GM12875 (cell line): ENCODE measurements around the gene TEX29.

Experiments
- H3K4me3 ChIP-seq: one replicate; pipeline ENCODE4 v1.5.1; 2011; ENCODE audit warnings: low read depth, low read length, control low read depth
- CTCF ChIP-seq: IDR thresholded peaks from 2 replicates; pipeline ENCODE4 v1.5.1; 2011; ENCODE audit warnings: low read depth, mild to moderate bottlenecking, control low read depth, inconsistent platforms, low read length, moderate library complexity, borderline replicate concordance; ENCODE audit not compliant: insufficient read depth

TEX29 gene

GRCh38 chr13:111353508-111353907 is 33.1 kb downstream of the TEX29 start:
- no peak for TF ChIP-seq CTCF
- H3K4me3 ChIP-seq: no peak overlapping the region

GRCh38 chr13:111354789-111355188 is 34.3 kb downstream of the TEX29 start:
- no peak for TF ChIP-seq CTCF
- no peak overlapping the region for H3K4me3 ChIP-seq

DNA sequence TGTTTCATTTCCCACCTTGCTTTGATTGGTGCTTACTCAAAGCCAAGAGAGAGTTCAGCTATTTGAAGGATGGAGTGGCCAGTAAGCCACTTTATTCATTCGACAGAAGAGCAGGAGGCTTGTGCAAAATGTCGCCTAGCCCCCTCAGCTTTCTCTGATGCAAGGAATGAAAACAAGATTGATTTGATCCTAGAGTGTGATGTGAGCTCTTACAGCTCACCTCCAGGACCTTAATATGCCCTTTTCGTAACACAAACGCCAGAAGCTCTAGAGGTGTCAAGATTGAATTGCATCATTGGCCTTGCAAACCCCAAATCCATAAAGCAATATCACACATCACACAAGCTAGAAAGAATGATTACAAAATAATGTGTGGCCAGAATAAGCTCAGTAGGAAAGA is 36.4 kb downstream of the TEX29 start:
- H3K4me3 ChIP-seq: no peak overlapping the region
- TF ChIP-seq CTCF: no peak

- no peak overlapping the region for H3K4me3 ChIP-seq
- no peak for TF ChIP-seq CTCF
Observed at GRCh38 chr13:111359237-111359915, 38.9 kb downstream of the TEX29 start.

GRCh38 chr13:111359930-111360329 is 39.5 kb downstream of the TEX29 start:
- no peak overlapping the region for H3K4me3 ChIP-seq
- TF ChIP-seq CTCF: no peak

- no peak for TF ChIP-seq CTCF
- no peak overlapping the region for H3K4me3 ChIP-seq
Observed at GRCh38 chr13:111360452-111360851, 40.0 kb downstream of the TEX29 start.

DNA sequence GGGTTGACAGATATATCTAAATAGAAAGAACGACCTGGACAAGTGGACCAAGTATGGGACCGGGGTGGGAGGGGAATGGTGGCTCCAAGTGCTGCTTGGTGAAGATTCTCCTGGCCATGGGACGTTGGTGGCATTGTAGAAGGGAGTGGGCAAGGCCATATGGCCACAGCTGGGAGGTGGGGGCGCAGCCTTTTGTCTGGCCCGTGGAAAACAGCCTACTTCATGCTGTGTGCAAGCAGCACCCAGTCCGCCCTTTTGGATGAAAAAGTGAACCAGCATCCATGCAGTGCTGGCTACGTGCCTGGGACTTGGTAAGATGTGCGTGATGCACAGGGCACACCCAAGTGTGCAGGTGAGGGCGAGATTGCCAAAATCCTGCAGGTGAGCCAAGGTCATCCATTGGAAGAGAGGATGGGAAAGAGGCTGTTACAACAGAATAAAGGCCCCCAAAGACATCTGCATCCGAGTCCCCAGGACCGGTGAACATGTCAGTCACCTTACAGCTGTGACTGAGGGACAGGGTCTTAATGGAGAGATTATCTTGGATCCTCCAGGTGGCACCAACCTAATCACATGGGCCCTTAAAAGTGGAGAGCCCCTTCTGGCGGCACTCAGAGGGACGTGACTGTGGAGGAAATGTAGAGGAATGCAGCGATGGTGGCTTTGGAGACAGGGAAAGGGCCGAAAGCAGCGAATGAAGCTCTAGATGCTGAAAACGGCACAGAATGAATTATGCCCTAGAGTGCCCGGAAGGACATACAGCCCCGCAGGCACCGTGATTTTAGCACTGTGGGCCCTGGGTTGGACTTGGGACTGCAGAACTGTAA is 40.8 kb downstream of the TEX29 start:
- H3K4me3 ChIP-seq: no peak overlapping the region
- no peak for TF ChIP-seq CTCF
